GM13976 (cell line): ENCODE results near the gene SEZ6L2.
"Not testable (repeated sequence)": the region's sequence is repeated elsewhere in the genome, so short reads cannot be mapped to it uniquely, and the experiment has no call there.

Experiments
- DNase-seq: peaks from one replicate; pipeline ENCODE4 v3.0.0; 2012; ENCODE audit warnings: low spot score
- CTCF ChIP-seq: IDR thresholded peaks from 2 replicates; pipeline ENCODE4 v1.5.1; 2012; ENCODE audit warnings: borderline replicate concordance, mild to moderate bottlenecking; ENCODE audit not compliant: insufficient read depth; ENCODE audit errors: extremely low read depth, missing control alignments, control extremely low read depth
- in situ Hi-C: fragments of 300-500 bp; cut with MboI; formaldehyde crosslinking; loops from one replicate; pipeline ENCODE4 v1.12.0; 2022; ENCODE audit warnings: low sequenced_read_pairs, mixed read lengths, inconsistent platforms; ENCODE audit not compliant: unreplicated experiment

Gene SEZ6L2

GRCh38 chr16:29893553-29893952 is 5.8 kb downstream of the SEZ6L2 start:
- in situ Hi-C loops, result no loop called here
- no peak for TF ChIP-seq CTCF
- no peak for DNase-seq

GRCh38 chr16:29892458-29892813 is 6.9 kb downstream of the SEZ6L2 start:
- no peak for DNase-seq
- no peak for TF ChIP-seq CTCF
- in situ Hi-C loops, result no loop called here

- TF ChIP-seq CTCF, result no peak
- DNase-seq, result no peak
- in situ Hi-C loops, result no loop called here
These were observed 7.6 kb downstream of the SEZ6L2 start for GRCh38 chr16:29891525-29892457.

- DNase-seq, in situ Hi-C loops: not testable (repeated sequence)
These were observed 10.0 kb downstream of the SEZ6L2 start for GRCh38 chr16:29889372-29889771.

GRCh38 chr16:29883987-29884386 is 15.4 kb downstream of the SEZ6L2 start:
- in situ Hi-C loops, result no loop called here
- DNase-seq, result no peak
- TF ChIP-seq CTCF, result no peak

GRCh38 chr16:29881050-29881449 is 18.3 kb downstream of the SEZ6L2 start:
- in situ Hi-C loops, result no loop called here
- no peak for TF ChIP-seq CTCF
- DNase-seq, result no peak

GRCh38 chr16:29878172-29878571 is 21.2 kb downstream of the SEZ6L2 start:
- no peak for DNase-seq
- TF ChIP-seq CTCF, result no peak
- in situ Hi-C loops, result no loop called here
